HepG2 (cell line): Measurements from ENCODE around the gene PDE3B. TPM values are rescaled to one million over a fixed set of nuclear protein-coding genes. Genes with fewer than 3 reads are reported as not detected.

ENCODE experiments used
- CHD2 ChIP-seq: IDR thresholded peaks from 2 replicates; pipeline ENCODE4 v1.6.1; 2011; ENCODE audit warnings: low read depth, low read length, improper control_type of control experiment
- GABPA ChIP-seq, 2 experiments: IDR thresholded peaks; 2 replicates each; pipeline ENCODE4 v1.6.1; 2011 to 2016; ENCODE audit warnings: low read depth in 2 of 2, low read length in 1 of 2, missing biosample characterization in 1 of 2, missing genetic modification characterization in 1 of 2
- NFYB ChIP-seq: sonication (generic); formaldehyde crosslinking; IDR thresholded peaks from 2 replicates; pipeline ENCODE4 v1.4.0; 2020; ENCODE audit warnings: missing genetic modification reagents
- PBX3 ChIP-seq: sonication (generic); formaldehyde crosslinking; IDR thresholded peaks from 2 replicates; pipeline ENCODE4 v1.8.1; 2023; ENCODE audit warnings: missing genetic modification reagents, inconsistent platforms, borderline replicate concordance
- PREB ChIP-seq: sonication (generic); formaldehyde crosslinking; IDR thresholded peaks from 2 replicates; pipeline ENCODE4 v1.4.0; 2020; ENCODE audit warnings: missing genetic modification reagents
- SRF ChIP-seq: IDR thresholded peaks from 2 replicates; pipeline ENCODE4 v1.6.1; 2011; ENCODE audit warnings: mild to moderate bottlenecking, low read depth, low read length, moderate library complexity
- ZNF101 ChIP-seq: sonication (generic); formaldehyde crosslinking; IDR thresholded peaks from 2 replicates; pipeline ENCODE4 v1.4.0; 2020; ENCODE audit warnings: mild to moderate bottlenecking, low read depth, missing genetic modification reagents, borderline replicate concordance
- ZNF749 ChIP-seq: sonication (generic); formaldehyde crosslinking; IDR thresholded peaks from 2 replicates; pipeline ENCODE4 v1.8.0; 2022; ENCODE audit warnings: mild to moderate bottlenecking, missing genetic modification reagents, moderate library complexity, borderline replicate concordance
- ZSCAN30 ChIP-seq: sonication (generic); formaldehyde crosslinking; IDR thresholded peaks from 2 replicates; pipeline ENCODE4 v1.5.0; 2020; ENCODE audit warnings: mild to moderate bottlenecking, missing genetic modification reagents
- ZSCAN31 ChIP-seq: sonication (generic); formaldehyde crosslinking; IDR thresholded peaks from 2 replicates; pipeline ENCODE4 v1.5.0; 2020; ENCODE audit warnings: low read depth, mild to moderate bottlenecking, missing genetic modification reagents
- polyA plus RNA-seq, 8 experiments: library from polyadenylated mRNA; depleted of rRNA in 3 of 8; stranded (reverse) in 7 of 8; unstranded in 1 of 8; fragments of >200 nt; fragmentation: Illumina TruSeq in 4 of 8; extraction: Trizol in 4 of 8; gene quantifications; 2 replicates each; pipeline versions ENCODE4 v1.2.1 to v1.2.3, GENCODE V29; 2011 to 2016; ENCODE audit warnings: low read depth in 4 of 8, missing spikeins in 1 of 8, mixed read lengths in 1 of 8; ENCODE audit not compliant: insufficient read depth in 1 of 8
- total RNA-seq, 5 experiments: library from RNA; depleted of rRNA; stranded (reverse); fragments of >200 nt; fragmentation: Illumina TruSeq; extraction: Trizol; gene quantifications; 2 replicates each; pipeline ENCODE4 v1.2.3, GENCODE V29; 2016; ENCODE audit warnings: low read depth in 1 of 5
- TF ChIP-seq, protein P1 (sequence below): sonication (generic); formaldehyde crosslinking; IDR thresholded peaks from 2 replicates; pipeline ENCODE4 v1.4.0; 2020; ENCODE audit warnings: mild to moderate bottlenecking, missing genetic modification reagents, borderline replicate concordance
- TF ChIP-seq, protein P2 (sequence below): sonication (generic); formaldehyde crosslinking; conservative IDR thresholded peaks from 2 replicates; pipeline ENCODE4 v1.4.0; 2020; ENCODE audit warnings: missing genetic modification reagents
- TF ChIP-seq, protein P3 (sequence below): sonication (generic); formaldehyde crosslinking; IDR thresholded peaks from 2 replicates; pipeline ENCODE4 v1.5.0; 2020; ENCODE audit warnings: missing genetic modification reagents, mild to moderate bottlenecking, borderline replicate concordance

The PDE3B gene
- total and polyA plus RNA-seq, 2 of the 13 experiments (the other 11 are each of a cell fraction or from before 2014, with no cell fraction given): 14.1 to 26.5 TPM

DNA sequence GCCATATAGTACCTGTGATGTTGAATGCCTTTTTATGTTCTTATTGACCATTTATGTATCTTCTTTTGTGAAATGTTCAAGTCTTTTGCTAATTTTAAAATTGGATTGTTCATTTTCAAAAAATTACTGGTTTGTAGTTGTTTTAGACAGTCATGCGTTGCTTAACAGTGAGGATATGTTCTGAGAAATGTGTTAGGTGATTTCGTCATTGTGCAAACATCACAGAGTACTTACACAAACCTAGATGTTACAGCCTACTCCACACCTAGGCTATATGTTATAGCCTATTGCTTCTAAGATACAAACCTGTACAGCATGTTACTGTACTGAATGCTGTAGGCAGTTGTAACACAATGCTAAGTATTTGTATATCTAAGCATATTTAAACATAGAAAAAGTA lies 32.5 kb downstream of the PDE3B start (continued):
- TF ChIP-seq, protein P1, sequence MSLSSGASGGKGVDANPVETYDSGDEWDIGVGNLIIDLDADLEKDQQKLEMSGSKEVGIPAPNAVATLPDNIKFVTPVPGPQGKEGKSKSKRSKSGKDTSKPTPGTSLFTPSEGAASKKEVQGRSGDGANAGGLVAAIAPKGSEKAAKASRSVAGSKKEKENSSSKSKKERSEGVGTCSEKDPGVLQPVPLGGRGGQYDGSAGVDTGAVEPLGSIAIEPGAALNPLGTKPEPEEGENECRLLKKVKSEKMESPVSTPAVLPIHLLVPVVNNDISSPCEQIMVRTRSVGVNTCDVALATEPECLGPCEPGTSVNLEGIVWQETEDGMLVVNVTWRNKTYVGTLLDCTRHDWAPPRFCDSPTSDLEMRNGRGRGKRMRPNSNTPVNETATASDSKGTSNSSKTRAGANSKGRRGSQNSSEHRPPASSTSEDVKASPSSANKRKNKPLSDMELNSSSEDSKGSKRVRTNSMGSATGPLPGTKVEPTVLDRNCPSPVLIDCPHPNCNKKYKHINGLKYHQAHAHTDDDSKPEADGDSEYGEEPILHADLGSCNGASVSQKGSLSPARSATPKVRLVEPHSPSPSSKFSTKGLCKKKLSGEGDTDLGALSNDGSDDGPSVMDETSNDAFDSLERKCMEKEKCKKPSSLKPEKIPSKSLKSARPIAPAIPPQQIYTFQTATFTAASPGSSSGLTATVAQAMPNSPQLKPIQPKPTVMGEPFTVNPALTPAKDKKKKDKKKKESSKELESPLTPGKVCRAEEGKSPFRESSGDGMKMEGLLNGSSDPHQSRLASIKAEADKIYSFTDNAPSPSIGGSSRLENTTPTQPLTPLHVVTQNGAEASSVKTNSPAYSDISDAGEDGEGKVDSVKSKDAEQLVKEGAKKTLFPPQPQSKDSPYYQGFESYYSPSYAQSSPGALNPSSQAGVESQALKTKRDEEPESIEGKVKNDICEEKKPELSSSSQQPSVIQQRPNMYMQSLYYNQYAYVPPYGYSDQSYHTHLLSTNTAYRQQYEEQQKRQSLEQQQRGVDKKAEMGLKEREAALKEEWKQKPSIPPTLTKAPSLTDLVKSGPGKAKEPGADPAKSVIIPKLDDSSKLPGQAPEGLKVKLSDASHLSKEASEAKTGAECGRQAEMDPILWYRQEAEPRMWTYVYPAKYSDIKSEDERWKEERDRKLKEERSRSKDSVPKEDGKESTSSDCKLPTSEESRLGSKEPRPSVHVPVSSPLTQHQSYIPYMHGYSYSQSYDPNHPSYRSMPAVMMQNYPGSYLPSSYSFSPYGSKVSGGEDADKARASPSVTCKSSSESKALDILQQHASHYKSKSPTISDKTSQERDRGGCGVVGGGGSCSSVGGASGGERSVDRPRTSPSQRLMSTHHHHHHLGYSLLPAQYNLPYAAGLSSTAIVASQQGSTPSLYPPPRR (CRISPR knock-in tag): no peak
- TF ChIP-seq, protein P2, sequence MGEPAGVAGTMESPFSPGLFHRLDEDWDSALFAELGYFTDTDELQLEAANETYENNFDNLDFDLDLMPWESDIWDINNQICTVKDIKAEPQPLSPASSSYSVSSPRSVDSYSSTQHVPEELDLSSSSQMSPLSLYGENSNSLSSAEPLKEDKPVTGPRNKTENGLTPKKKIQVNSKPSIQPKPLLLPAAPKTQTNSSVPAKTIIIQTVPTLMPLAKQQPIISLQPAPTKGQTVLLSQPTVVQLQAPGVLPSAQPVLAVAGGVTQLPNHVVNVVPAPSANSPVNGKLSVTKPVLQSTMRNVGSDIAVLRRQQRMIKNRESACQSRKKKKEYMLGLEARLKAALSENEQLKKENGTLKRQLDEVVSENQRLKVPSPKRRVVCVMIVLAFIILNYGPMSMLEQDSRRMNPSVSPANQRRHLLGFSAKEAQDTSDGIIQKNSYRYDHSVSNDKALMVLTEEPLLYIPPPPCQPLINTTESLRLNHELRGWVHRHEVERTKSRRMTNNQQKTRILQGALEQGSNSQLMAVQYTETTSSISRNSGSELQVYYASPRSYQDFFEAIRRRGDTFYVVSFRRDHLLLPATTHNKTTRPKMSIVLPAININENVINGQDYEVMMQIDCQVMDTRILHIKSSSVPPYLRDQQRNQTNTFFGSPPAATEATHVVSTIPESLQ (CRISPR knock-in tag): no peak
- TF ChIP-seq SRF (no peak), GABPA (IDR thresholded peaks at IDR 0.05; ENCODE audit: low read depth, low read length) (no peak), GABPA (CRISPR knock-in tag; IDR thresholded peaks at IDR 0.05; ENCODE audit: low read depth) (no peak), ZNF101 (CRISPR knock-in tag) (no peak), ZNF749 (CRISPR knock-in tag) (no peak), PBX3 (no peak), ZSCAN31 (no peak), CHD2 (no peak), ZSCAN30 (CRISPR knock-in tag) (no peak), PREB (CRISPR knock-in tag) (no peak), NFYB (no peak)
- TF ChIP-seq, protein P3, sequence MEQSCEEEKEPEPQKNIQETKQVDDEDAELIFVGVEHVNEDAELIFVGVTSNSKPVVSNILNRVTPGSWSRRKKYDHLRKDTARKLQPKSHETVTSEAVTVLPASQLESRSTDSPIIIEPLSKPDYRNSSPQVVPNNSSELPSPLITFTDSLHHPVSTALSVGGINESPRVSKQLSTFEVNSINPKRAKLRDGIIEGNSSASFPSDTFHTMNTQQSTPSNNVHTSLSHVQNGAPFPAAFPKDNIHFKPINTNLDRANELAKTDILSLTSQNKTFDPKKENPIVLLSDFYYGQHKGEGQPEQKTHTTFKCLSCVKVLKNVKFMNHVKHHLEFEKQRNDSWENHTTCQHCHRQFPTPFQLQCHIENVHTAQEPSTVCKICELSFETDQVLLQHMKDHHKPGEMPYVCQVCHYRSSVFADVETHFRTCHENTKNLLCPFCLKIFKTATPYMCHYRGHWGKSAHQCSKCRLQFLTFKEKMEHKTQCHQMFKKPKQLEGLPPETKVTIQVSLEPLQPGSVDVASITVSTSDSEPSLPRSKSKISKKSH (CRISPR knock-in tag): no peak
